PC-9 (cell line): ENCODE data around the gene SP2.

Source experiments
- CTCF ChIP-seq: fragments of 200-600 bp; sonication (generic); conservative IDR thresholded peaks from 2 replicates; pipeline ENCODE4 v1.6.1; 2017; ENCODE audit warnings: mixed run types, antibody characterized with exemption, mild to moderate bottlenecking, moderate library complexity
- EZH2 ChIP-seq: fragments of 200-600 bp; sonication (generic); IDR thresholded peaks from 2 replicates; pipeline ENCODE4 v1.8.0; 2017; ENCODE audit warnings: antibody characterized with exemption, low read depth

GRCh38 chr17:47950448-47950847 is 54.4 kb downstream of the SP2 start:
- no peak for TF ChIP-seq CTCF
- TF ChIP-seq EZH2, result no peak
